ENCODE data around the gene HLCS.
"Not testable (repeated sequence)": the region's sequence is repeated elsewhere in the genome, so short reads cannot be mapped to it uniquely, and the experiment has no call there.

HLCS gene

DNA sequence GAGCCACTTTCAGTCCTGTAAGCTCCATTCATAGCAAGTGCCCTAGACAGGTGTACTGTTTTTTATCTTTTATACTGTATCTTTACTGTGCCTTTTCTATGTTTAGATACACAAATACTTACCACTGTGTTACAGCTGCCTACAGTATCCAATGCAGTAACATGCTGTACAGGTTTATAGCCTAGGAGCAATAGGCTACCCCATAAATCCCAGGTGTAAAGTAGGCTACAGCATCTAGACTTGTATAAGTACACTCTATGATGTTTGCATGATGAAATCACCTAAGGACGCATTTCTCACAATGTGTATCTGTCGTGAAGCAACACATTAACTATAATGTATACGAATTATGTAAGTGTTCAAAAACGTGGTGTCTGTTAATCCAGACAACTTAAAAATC, 10.7 kb downstream of the HLCS start:
- DNase-seq (ENCODE audit: low read depth in 2 of 2), result no peak

DNA sequence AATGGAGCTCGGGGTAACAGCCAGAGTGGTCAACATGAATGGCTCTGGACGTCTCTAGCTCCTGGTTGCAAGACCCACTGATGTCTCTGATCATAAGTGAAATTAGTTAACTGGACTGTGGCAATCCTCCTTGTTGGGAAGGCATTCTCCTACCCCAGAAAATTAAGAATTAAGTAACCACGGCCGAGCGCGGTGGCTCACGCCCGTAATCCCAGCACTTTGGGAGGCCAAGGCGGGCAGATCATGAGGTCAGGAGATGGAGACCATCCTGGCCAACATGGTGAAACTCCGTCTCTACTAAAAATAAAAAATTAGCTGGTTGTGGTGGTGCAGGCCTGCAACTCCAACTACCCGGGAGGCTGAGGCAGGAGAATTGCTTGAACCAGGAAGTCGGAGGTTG, 14.1 kb downstream of the HLCS start:
- DNase-seq (ENCODE audit: low read depth in 2 of 2), result not testable (repeated sequence)

DNA sequence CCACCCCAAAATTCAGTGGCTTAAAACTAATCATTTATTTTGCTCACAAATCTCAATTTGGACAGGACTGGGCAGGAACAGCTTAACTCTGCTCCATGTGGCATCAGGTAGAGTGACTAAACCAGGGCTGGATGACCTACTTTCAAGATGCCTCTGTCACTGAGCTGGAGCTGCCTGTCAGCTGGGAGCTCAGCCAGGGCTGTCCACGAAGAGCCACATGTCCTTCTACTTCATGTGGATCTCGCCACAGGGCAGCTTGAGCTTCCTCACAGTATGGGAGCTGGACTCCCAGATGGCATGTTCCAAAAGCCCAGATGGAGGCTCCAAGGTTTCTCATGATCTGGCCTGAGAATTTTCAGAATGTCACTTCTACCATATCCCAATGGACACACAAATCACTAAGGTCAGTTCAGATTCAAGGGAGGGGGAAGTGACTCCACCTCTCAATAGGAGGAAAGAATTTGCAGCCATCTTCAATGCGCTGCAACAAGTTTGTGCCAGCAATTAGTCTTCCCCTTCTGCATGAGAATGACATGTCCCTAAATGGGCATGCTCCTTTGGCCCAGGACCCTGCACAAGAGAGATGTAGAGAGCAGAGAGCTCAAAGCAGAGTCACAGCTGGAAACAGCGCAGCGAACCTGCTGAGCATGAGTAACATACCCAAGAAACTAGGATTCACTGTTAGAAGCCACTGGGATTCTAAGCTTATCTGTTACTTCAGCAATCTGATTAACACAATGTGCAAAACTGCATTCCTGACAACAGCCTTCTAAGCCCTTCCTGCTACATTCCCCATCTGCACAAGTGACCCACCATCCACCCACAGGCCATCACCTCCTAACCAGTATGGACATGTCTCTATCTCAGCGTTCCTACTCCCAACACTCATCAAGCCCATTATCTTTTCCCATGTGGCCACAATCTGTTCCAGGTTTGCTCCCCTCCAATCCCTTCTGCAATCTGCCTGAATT, 17.0 kb downstream of the HLCS start:
- no peak for DNase-seq (ENCODE audit: low read depth in 2 of 2)

DNA sequence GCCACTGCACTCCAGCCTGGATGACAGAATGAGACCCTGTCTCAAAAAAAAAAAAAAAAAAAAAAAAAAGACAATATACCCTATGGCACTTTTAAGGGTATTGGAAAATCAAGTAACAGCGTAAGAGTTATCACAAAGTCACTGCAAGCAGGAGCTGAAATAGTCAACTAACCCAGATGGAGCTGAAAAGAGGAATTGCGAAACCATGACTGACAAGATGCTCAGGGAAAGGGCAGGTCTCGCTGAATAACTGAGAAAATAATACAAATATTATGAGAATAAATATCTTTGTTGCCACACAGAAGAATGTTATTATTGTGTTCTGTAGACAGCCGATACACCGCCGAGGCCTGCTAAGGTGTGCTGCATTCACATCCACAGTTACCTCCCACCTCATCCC, 17.8 kb downstream of the HLCS start:
- no peak for DNase-seq (ENCODE audit: low read depth in 2 of 2)

DNA sequence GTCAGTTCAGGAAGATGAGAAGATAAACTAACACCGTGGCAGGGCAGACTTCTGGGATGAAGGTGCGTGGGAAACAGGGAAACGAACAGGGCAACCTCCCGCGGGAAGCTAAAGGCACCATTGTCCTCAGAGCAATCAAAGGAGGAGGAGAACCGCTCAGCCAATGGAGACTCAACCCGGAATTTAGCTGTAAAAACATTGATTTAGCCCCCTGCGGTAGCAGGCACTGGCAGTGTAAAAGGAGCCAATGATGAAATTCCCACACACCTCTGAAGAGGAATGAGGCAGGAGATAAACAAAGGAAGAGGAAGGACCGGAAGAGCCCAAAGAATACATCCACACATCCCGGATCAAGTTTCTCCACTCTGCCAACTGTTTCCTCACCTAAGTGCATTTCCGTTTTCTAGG, 19.5 kb downstream of the HLCS start:
- no peak for DNase-seq (ENCODE audit: low read depth in 2 of 2)

DNA sequence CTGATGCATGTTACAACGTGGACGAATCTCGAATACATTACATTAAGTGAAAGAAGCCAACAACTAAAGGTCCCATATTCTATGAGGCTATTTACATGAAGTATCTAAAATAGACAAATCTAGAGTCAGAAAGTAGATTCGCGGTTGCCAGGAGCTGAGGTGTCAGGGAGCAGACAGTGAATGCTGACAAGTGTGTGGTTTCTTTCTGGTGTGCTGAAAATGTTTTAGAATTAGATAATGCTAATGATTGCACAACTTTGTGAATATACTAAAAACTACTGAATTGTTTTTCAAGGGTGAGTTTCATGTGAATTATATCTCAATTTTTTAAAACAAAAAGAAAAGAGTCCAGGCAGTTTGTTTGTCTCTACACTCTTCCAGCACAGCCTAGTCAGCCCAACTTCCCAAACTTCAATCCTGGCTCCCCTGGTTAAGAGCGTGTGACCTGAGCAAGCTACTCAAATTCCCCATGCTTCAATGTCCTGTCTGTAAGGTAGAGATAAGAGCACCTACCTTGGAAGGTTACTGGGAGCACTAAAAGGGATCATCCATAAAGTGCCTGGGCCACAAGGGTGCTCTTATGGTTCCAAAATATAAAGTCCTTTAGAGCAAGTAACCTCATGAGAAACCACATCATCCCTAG, 20.9 kb downstream of the HLCS start:
- no peak for DNase-seq (ENCODE audit: low read depth in 2 of 2)

DNA sequence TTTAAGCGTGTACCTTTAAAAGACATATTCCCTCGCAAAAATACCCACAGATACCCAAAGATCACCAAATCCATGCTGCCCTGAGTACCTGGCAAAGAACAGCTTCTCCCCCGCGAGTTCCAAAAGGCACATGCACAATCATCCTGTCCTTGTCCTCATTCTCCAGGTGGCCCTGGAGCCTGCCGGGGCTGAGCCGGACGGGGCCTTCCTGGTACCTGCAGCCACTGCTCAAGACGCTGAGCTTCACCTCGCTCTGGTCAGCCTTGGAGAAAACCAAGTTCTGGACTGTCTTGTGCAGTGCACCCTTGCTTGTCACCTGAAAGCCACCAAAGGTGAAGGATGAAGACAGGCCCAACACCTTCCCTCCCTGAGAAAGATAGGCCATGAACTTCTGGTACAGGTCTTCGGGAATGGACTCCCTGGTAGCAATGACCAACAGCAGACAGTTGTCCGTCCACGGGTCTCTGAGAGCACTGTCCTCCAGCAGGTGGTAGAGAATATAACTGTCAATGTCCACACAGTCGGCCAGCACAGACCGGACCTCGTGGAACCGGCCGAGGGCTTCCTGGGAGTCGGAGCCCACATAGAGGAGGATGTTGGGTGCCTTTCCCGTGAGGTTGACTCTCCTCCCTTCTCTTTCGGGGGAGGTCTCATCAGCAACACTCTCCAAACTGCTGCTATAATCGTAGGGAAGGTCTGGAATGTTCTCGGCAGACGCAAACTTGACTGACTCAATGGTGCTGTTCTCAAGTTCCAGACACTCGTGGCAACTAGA, 29.9 kb downstream of the HLCS start:
- no peak for DNase-seq (ENCODE audit: low read depth in 2 of 2)

DNA sequence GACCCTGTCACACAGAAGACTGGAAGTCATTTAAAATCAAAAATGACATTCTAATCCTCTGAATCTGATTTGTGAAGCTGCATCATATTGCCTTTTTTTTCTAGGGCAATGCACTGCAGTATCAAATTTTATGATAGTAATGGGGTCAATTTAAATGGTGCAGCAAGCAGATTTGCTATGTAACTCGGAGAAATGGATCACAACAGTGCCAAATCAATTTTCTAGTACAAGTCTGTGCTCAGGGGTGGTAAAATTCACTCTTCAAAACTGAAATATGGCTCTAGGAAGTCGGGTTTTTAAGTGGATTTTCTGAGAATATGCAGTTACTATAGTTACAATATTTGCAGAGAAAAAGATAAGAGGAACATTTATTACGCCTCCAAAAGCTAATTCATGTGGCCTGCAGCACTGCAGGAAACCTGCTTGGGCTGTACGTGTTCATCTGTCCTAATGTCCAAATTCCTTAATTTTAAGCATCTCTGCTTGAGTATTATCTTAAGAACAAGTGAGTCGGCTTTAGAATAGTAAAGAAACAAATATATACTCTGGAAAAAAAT, 31.5 kb downstream of the HLCS start:
- no peak for DNase-seq (ENCODE audit: low read depth in 2 of 2)

DNA sequence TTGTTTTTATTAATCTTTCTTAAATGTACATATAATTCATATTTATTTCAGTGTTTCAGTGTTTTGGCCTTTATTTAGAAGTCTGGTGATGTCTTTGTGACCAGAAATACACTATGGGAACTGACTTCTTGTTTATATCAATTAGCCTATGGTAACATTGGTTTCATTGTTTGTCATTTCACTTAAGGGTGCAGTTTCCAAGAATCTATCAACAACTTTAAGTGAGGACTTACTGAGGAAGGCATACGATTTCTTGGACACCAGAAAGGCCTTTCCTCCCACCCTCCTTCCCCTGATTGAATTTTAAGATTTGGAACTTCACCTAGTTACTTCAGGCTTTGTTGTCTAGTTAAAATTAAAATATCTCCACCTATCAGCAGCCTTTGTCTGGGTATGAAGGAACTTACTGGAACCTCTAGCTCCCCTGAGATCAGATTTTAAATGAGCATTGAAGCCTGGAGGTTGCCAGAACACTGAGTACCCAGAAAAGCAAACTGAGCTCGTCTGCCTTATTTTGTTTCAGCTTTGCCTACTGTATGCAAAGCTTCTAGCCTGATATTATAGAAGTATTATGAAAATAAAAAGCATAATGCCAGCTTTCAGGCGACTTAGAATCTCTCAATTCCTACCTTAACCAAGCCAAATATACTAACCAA, 34.2 kb downstream of the HLCS start:
- no peak for DNase-seq (ENCODE audit: low read depth in 2 of 2)

DNA sequence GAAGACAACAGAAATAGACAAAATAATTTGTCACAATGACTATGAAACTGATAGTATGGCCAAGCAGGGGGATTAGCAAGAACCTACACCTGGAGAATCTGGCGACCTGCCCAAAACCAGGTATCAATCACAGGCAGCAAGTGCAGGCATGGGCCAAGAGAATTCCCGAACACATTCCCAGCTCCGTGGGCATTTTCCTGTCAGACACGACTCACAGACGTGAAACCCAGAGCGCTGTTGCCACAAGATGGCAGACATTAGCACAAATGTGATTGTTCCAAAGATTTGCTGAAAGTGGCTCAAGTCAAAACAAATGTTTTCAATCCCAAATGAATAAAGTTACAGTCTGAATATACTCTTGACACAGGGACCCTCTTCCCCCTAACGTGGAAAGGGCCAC, 36.8 kb downstream of the HLCS start:
- no peak for DNase-seq (ENCODE audit: low read depth in 2 of 2)

DNA sequence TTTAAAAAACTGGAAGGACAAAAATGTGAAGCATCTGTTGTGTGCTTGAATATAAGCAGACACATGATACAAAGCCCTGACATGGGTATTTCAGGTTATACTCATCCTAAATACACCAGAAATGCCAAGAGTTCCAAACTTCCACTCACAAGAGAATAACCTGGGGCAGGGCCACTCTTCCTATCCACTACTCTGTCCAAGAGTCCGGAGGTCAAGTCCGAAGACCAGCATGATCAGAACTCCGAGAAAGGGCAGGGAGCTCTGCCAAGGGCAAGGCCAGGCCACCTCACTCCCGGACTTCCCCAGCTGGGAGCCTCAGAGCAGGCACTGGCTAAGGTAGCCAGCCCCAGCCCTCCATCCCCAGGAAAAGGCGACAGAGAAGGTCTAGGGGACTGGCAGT, 37.5 kb downstream of the HLCS start:
- DNase-seq (ENCODE audit: low read depth in 2 of 2), result no peak

DNA sequence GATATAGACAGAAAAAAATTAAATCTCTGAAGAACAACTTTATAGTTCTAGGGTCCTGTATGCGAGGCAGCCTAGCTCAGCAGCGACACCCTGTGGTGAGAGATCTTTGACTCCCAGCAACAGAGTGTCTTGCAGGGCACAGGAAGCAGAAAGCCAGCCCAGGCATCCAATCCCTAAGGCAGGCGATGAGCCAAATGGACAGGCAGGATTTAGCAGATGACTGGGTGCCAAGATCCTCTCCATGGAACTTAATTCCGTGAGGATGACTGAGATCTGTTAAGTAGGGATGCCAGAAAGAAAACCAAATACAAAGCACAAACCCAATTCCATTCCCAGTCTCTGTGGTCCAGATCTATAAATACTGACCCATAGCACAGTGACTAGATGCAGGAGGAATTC, 38.8 kb downstream of the HLCS start:
- DNase-seq (ENCODE audit: low read depth in 2 of 2), result peak; percentile 39 to 53

DNA sequence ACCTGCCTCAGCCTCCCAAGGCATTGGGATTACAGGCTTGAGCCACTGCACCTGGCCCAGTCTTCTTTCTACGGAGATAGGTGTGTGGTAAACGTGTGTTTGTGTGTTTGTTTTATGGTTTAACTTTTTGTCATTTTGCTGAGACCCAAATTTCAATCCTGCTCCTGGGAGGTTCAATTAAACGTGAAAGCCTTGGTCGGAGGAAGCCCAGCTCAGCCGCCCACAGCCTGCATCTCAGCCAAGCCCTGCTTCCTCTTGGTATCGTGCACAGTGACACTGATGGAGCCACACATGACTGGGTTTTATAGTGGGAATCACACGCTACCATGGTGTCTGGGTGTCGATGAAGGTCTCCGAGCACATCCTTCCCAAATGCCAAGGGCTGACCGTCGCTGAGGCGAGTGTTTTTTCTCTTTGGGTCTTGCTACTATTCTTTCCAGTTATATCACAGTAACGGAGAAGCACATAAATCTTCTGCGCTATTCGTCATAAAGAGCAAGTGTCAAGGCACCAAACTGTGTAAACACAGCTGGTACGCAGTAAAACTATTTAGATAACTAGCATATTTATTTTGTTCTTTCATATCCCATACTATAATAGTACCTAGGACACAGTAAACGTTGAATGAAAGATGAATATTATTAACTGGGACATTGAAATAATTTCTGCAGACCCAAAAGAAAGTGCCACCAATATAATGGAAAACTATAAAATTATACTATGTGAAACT, 39.3 kb downstream of the HLCS start:
- DNase-seq (ENCODE audit: low read depth in 2 of 2), result no peak

DNA sequence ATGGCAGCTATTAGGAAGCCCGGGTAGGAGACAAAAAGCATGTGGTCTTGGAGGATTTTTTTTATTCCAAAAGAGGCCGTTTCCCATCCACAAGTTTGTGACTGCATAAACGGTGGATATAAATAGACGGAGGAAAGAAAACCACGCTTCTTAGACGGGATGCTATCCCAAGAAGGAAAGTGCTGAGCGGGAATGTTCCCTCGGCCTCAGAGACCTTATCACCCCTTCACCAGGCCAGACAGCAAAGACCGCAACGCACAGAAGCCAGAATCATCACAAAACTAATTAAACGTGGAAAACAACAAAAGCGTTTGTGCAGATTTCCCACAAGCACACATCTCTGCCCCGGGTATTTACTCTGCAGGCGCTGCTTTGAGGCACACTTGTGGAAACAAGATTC, 43.2 kb downstream of the HLCS start:
- no peak for DNase-seq (ENCODE audit: low read depth in 2 of 2)

DNA sequence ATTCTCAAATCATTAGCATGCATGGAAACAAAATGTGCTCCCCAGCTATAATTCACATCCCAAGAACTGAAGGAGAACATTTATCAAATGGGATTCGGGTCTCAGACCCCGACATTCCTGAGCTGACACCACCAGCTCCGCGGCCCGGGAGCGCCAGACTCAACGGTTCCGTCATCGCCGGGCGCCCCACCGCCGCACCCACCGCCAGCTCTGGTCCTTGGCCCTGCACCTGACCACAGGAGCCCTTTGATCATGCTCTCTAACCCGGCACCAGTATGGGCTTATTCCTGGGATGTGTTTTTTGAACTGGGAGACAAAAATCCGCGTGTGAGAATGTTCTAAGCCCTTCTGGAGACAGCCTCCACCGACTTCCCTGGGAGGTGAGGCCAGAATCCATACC, 43.6 kb downstream of the HLCS start:
- DNase-seq (ENCODE audit: low read depth in 2 of 2), result no peak

DNA sequence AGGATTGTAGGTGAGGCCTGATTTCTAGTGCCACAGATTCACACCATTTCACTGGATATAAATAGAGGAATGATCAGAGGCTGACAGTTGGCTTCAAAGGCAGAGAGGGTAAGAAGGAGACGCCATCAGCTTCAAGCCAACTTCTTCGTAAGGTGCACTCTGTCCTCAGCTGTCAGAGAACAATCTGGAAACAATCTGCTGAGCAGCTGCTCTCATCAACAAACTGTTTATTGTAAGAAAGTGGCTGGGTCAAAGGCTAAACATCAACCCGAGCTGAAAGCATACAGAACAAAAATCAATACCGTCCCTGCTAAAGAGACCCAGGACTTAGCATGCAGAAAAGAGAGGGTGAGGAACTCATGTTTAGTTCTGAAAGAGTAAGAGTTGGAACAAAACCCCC, 48.2 kb downstream of the HLCS start:
- no peak for DNase-seq (ENCODE audit: low read depth in 2 of 2)

DNA sequence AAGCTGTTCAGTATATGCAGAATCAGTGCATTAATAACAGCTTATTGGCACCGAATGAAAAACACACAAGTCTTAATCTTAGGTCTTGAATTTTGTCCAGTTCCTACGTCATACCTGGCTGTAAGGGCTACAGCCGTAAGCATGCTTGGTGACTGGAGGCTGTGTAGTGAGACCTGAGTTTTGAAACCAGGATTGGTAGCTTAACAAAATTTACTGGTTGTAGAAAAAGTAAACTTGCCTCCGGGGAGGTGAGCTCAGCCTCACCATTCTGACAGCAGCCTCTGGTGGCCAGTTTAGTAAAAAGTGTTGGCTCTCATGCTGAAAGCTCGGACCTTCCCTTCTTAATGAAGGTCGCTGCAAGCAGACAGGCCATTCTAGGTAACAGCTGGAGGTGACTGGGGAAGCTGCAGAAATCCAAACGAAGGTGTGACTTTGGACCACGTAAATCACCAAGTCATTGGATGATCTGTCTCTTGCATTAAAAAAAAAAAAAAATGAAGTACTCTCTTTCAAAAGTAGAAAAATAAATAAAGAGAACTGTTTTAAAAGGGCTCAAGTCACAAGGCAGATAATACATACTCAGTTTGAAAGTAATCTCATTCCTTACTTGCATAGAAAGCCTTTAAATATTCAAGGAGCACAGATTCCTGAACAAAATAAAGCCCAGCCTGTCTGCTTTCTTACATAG, 48.9 kb downstream of the HLCS start:
- no peak for DNase-seq (ENCODE audit: low read depth in 2 of 2)

DNA sequence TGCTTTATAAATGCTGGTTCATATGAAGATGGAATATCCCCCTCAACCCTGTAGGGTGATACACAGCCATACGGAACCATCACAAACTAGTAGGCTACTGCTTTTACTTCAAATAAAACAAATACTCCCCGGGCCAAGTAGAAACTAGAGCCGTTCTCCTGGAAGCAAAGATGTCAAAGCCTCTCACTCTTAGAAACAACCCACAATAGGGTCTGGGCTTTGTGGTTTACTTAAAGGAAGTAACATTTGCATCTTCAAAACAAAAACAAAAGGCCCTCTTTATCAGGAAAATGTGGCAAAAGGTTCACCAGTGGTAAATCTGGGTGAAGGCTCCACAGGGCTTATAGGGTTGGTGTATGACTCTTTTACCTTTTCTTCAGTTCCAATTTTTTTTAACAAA, 49.8 kb downstream of the HLCS start:
- no peak for DNase-seq (ENCODE audit: low read depth in 2 of 2)

DNA sequence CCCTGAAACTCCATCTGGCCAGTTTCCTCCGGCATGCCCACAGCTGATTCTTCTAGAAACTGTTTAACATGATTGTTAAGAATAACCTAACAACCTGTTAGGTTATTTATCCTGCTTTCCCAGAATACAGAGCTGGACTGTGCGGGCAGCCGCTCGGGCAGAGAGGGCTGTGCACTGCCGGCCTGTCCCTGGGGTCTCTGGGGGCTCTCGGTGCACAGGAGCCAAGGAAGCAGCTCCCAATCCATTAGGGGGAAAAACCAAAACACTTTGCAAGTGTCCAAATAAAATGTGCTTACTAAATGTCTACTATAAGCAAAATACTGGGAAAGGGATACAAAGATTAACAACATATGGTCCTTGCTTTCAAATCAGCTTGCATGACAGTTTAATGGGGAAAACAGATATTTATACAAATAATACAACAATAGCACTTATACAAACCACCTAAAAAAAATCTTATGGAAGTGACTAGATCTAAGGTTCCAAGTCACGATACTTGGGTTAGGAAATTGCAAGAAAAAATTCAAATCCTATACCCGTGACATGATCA, 50.7 kb downstream of the HLCS start:
- DNase-seq (ENCODE audit: low read depth in 2 of 2), result no peak
